Neuron (in vitro differentiated cells): ENCODE data around the gene CYB561.

Experiments used
- H2AFZ ChIP-seq: one replicate; pipeline ENCODE4 v1.6.1; 2013; ENCODE audit warnings: low read depth, mild to moderate bottlenecking, inconsistent platforms, low read length, moderate library complexity
- H3K27me3 ChIP-seq: one replicate; pipeline ENCODE4 v1.6.1; 2013; ENCODE audit warnings: low read length; ENCODE audit not compliant: insufficient read depth
- H3K36me3 ChIP-seq: one replicate; pipeline ENCODE4 v1.6.1; 2013; ENCODE audit warnings: low read length; ENCODE audit not compliant: insufficient read depth
- H3K4me1 ChIP-seq: one replicate; pipeline ENCODE4 v1.6.1; 2013; ENCODE audit warnings: low read length; ENCODE audit not compliant: insufficient read depth
- H3K4me3 ChIP-seq: 2 replicates; pipeline ENCODE4 v1.5.1; 2013; ENCODE audit warnings: mild to moderate bottlenecking, low read length, moderate library complexity
- H3K9me3 ChIP-seq: one replicate; pipeline ENCODE4 v1.6.1; 2013; ENCODE audit warnings: low read length

CYB561 gene

DNA sequence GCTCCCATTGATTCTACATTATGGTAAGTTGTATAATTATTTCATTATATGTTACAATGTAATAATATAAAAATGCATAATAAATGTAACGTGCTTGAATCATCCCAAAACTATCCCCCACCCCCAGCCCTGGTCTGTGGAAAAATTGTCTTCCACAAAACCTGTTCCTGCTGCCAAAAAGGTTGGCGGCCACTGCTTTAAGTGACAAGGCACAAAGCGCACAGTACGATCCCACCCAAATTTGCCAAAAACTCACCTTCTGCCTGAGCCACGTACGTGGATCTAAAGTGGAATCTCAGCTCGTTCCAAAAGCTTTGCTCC, 14.5 kb downstream of the CYB561 start:
- Histone ChIP-seq H2AFZ (no peak overlapping the region), H3K4me3 (no peak overlapping the region), H3K27me3 (no peaks in the 10 kb centered on the region), H3K36me3 (no peaks in the 10 kb centered on the region), H3K9me3 (no peaks in the 10 kb centered on the region), H3K4me1 (peaks cover 7% of the 10 kb centered on the region)

DNA sequence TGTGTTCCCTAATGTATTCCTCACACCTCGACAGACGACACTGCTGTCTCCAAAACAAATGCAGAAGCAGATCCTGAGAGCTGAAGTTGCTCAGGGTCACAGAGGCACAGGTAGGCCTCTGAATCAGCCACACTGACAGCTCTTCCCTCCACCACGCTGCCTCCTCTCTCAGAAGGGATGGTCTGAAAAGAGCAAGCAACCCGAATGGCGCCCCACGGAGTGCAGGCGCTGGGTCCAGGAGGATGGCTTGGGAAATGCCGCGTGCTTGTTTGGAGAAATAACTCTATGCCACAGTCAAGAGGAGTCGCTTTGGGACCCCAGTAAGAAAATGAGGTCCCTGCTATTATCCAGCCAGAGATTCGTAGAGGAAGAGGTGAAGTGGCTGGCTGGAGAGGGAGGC, 15.9 kb downstream of the CYB561 start:
- Histone ChIP-seq H3K36me3 (no peaks in the 10 kb centered on the region), H3K27me3 (no peaks in the 10 kb centered on the region), H3K4me1 (peaks cover 12% of the 10 kb centered on the region), H3K9me3 (no peaks in the 10 kb centered on the region), H2AFZ (no peak overlapping the region), H3K4me3 (no peak overlapping the region)

DNA sequence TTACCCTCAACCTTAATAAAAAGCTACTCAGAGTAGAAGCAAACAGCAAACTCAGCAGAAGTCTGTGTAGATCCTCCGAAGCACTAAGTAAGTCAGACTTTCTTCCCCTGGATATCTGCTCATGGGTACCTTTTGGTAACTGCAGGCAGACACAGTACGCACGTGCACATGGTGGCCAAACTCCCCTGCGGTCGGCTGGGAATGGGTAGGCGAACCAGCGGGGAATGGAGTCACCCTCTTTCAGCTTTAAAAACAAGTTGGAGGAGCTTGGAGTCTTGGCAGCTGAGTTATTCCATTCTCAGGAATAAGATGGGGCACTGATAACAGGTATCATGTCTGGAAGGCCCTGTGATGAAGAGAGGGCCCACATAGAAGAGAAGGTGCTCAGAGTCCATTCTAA, 16.3 kb downstream of the CYB561 start:
- H3K36me3 ChIP-seq = no peaks in the 10 kb centered on the region
- no peaks in the 10 kb centered on the region for H3K9me3 ChIP-seq
- H3K4me1 ChIP-seq = peaks cover 12% of the 10 kb centered on the region
- H2AFZ ChIP-seq = no peak overlapping the region
- no peaks in the 10 kb centered on the region for H3K27me3 ChIP-seq
- H3K4me3 ChIP-seq = no peak overlapping the region

DNA sequence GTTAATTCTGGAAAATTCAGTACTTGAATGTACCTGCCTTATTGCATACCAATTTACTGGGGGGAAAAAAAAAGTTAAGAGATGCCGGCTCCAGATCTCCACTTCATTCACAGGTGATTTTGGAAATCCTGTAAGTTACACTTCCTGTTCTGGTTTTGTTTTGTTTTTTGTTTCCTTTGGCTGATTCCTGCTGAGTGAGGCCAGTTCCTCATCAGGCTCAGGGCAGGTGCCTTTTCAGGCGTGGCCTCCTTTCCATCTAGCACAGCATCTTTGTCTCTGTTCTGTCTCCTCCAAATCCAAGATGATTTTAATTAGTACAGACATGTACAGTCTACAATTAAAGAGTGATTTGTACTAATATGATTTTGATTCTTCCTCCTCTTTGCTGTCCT, 19.2 kb downstream of the CYB561 start:
- Histone ChIP-seq H3K36me3 (peaks cover 6% of the 10 kb centered on the region), H2AFZ (no peak overlapping the region), H3K9me3 (no peaks in the 10 kb centered on the region), H3K4me3 (no peak overlapping the region), H3K27me3 (no peaks in the 10 kb centered on the region), H3K4me1 (peaks cover 5% of the 10 kb centered on the region)

DNA sequence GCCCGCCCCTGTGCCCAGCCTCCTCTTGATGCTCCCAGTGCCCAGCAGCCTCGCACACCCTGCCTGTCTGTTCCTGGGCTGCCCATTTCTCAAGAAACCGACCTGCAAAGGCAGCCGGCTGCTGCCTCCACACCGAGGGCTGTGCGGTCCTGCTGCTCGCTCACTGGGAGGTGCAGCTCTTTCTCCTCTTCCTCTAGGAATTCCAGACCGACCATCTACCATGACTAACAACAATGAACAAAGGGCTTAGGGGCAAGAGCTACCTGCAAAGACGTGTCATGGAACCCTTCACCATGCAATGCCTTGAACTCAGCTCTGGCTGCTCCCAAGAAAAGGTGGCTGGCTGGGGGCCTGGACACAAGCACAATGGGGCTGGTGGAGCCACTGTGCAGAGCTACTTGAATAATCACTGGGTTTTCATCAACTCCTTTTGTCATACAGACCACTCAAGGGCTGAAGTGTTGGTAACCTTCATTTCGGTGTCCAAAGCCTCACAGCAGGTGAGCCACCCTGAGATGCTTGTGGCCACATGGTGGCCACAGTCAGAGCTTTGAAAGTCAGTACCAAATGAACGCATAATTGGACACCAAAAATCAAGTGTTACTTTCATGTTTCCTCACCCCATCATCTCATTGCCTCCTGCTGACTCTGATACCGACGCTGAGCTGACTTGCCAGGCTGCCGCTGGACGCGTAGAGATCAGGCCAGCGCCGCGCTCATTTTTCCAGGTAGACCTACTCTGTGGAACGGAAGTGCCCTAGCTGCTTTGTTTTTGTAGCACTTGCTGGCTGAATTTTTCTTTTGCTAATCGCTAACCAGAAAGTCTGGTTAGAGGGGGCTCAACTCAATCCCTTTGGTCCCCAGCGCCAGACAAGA, 19.8 kb downstream of the CYB561 start:
- H2AFZ ChIP-seq = no peak overlapping the region
- H3K27me3 ChIP-seq = no peaks in the 10 kb centered on the region
- H3K36me3 ChIP-seq = peaks cover 12% of the 10 kb centered on the region
- no peaks in the 10 kb centered on the region for H3K9me3 ChIP-seq
- H3K4me3 ChIP-seq = no peak overlapping the region
- peaks cover 5% of the 10 kb centered on the region for H3K4me1 ChIP-seq

DNA sequence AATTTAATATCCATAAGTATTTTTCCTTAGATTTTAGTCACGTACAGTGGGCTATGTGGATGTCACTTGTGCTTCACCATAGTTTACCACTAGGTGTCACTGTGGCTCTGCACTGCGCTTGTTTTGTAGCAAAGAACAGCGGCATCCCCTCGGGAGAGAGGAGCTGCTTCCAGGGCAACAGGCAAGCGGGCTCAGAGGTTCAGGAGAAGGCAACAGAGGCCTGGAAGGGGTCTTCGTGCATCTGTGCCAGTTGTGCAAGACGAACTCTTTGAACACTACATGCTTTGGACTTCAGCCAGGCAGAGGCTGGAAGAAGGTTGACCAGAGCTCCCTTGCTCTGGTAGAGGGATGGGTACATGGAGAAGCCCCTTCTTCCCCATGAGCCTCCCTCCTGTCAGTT, 20.6 kb downstream of the CYB561 start:
- peaks cover 5% of the 10 kb centered on the region for H3K4me1 ChIP-seq
- H2AFZ ChIP-seq = no peak overlapping the region
- H3K9me3 ChIP-seq = no peaks in the 10 kb centered on the region
- H3K4me3 ChIP-seq = no peak overlapping the region
- H3K36me3 ChIP-seq = peaks cover 20% of the 10 kb centered on the region
- no peaks in the 10 kb centered on the region for H3K27me3 ChIP-seq

DNA sequence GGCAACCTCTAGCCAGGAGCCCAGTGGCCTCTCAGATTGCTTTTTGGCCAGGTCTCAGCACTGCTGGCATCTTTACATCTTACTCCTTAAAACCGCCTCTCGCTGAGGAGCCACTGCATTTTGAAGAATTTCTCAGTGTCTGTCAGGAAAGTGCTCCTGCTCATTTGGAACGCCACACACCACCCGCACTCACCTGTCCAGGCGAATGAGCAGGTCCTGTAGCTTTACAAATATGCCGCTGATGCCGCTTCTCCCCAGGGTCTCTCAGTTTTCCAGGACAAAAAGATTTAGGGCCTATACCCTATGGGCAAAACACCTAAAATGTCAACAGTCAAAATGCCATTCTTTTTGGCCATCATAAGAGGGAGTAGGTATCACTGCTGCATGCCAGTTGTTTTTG, 22.1 kb downstream of the CYB561 start:
- Histone ChIP-seq H3K4me1 (peaks cover 5% of the 10 kb centered on the region), H2AFZ (no peak overlapping the region), H3K4me3 (no peak overlapping the region), H3K36me3 (peaks cover 36% of the 10 kb centered on the region), H3K9me3 (no peaks in the 10 kb centered on the region), H3K27me3 (no peaks in the 10 kb centered on the region)

DNA sequence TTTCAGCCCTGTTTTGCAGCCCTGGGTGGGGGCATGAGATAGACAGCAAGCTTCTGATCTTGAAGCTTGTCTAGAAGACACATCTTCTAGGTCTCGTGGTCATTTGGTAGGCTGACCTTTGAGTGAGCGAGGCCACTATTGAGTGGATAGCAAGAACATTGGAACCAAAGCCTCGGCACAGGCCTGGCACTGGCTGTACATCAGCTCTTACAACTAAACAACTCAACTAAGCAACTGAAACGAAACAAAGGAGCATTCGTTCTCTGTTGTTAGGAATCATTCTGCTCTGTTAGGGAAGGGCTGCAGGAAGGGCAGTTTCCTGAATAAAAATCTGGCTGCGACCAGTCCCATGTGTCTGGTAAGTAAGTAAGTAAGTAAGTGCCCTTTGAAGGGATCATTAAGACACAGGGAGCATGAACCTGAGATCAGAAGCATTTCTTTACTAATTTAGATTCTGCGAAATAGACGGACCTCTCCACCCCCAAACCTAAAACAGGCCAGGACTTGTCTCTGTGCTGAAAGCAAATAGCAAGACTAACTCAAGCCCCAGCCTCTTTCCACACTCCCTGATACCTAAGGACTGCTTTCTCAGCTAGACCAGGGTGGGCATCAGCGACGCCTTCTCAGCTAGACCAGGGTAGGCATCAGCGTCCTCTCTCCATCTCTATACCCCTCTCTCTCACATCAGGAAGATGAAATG, 22.7 kb downstream of the CYB561 start:
- H3K36me3 ChIP-seq = peaks cover 41% of the 10 kb centered on the region

DNA sequence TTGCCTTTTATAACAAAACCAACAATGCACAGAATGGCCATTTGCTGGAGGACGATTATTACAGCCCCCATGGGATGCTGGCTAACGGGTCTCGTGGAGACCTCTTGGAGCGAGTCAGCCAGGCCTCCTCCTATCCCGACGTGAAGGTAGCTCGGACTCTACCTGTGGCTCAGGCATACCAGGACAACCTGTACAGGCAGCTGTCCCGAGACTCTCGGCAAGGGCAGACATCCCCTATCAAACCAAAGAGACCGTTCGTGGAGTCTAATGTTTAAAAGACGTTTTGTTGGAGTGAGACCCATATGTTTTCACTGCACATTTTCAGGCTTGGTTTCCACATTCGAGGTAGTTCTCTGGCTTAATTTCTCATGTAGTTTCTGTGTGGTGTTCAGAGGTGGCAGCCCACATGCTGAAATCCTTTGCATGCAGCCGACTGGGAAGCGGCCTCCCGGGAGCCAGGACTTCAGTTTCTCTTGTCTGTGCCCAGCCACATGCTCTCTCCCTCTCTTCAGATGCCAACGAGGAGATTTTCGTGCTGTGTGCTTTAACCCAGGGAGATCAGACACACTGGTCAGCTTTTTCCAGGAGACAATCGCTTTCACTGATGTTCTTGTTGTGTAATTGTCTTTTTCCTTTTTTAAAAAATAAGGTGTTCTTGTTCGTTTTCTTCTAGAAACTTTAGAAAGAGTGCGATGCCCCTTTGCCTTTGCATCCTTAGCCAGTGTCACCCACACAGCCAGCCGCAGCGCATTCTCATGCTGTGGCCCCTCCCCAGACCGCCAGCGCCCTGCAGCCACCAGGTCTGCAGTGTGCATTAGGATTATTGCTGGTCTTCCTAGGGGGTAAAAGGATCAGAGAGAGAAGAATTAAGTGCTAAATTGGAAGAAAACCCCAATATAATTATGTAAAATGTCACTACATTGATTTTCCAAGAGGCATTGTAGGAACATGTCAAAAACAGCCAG, 24.1 kb downstream of the CYB561 start:
- H3K36me3 ChIP-seq = peaks cover 52% of the 10 kb centered on the region
- peaks cover 5% of the 10 kb centered on the region for H3K4me1 ChIP-seq
- H3K9me3 ChIP-seq = no peaks in the 10 kb centered on the region
- no peak overlapping the region for H3K4me3 ChIP-seq
- H2AFZ ChIP-seq = no peak overlapping the region
- no peaks in the 10 kb centered on the region for H3K27me3 ChIP-seq

More for the DNA sequence above, 22.7 kb downstream of the CYB561 start:
- Histone ChIP-seq H3K4me1 (peaks cover 5% of the 10 kb centered on the region), H2AFZ (no peak overlapping the region), H3K4me3 (no peak overlapping the region), H3K27me3 (no peaks in the 10 kb centered on the region), H3K9me3 (no peaks in the 10 kb centered on the region)

DNA sequence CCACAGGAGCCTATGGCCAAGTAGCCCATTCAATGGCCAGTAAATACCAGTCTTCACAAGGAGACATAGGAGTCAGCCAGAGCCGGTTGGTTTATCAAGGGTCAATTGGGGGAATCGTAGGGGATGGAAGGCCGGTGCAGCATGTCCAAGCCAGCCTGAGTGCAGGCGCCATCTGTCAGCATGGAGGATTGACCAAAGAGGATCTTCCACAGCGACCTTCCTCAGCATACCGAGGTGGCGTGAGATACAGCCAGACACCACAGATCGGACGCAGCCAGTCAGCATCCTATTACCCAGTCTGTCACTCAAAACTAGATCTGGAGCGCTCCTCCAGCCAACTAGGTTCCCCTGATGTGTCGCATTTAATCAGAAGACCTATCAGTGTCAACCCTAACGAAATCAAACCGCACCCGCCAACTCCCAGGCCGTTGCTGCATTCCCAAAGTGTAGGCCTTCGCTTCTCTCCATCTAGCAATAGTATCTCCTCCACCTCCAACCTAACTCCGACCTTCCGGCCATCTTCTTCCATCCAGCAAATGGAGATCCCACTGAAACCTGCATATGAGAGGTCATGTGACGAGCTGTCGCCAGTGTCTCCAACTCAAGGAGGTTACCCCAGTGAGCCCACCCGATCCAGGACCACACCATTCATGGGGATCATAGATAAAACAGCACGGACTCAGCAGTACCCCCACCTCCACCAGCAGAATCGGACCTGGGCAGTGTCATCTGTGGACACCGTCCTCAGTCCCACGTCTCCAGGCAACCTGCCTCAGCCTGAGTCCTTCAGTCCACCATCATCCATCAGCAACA, 25.0 kb downstream of the CYB561 start:
- no peak overlapping the region for H2AFZ ChIP-seq
- H3K4me1 ChIP-seq = peaks cover 5% of the 10 kb centered on the region
- no peaks in the 10 kb centered on the region for H3K9me3 ChIP-seq
- H3K36me3 ChIP-seq = peaks cover 61% of the 10 kb centered on the region
- H3K4me3 ChIP-seq = no peak overlapping the region
- H3K27me3 ChIP-seq = no peaks in the 10 kb centered on the region

DNA sequence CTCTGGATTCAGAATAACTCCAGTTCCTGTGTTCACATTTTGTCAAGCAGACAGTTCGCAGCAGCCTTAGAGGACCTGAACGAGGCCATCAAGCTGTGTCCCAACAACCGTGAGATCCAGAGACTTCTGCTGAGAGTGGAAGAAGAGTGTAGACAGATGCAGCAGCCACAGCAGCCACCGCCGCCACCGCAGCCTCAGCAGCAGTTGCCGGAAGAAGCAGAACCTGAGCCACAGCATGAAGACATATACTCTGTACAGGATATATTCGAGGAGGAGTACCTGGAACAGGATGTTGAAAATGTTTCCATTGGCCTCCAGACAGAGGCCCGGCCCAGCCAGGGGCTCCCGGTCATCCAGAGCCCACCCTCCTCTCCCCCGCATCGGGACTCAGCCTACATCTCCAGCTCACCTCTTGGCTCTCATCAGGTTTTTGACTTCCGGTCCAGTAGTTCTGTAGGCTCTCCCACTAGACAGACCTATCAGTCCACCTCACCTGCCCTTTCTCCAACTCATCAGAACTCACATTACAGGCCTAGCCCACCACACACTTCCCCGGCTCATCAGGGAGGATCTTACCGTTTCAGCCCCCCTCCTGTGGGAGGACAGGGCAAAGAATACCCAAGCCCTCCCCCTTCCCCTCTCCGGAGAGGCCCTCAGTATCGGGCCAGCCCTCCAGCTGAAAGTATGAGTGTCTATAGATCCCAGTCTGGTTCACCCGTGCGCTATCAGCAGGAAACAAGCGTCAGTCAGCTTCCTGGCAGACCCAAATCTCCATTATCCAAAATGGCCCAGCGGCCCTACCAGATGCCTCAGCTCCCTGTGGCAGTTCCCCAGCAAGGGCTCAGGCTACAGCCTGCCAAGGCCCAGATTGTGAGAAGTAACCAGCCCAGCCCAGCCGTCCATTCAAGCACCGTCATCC, 25.9 kb downstream of the CYB561 start:
- Histone ChIP-seq H3K27me3 (no peaks in the 10 kb centered on the region), H3K4me3 (no peak overlapping the region), H3K36me3 (peaks cover 70% of the 10 kb centered on the region), H2AFZ (no peak overlapping the region), H3K4me1 (no peaks in the 10 kb centered on the region), H3K9me3 (no peaks in the 10 kb centered on the region)
